ENCODE data around the gene DAZ4. TPM values are rescaled to one million over a fixed set of nuclear protein-coding genes. Genes with fewer than 3 reads are reported as not detected.

The DAZ4 gene
- total RNA-seq, 2 experiments from 2014 or later: not detected

Other genes starting within 250 kb of the DAZ4 start
- not detected for gene BPY2B, start 215.9 kb upstream of the DAZ4 start, total RNA-seq
- not detected for gene DAZ3, start 20.5 kb upstream of the DAZ4 start, total RNA-seq
- not detected for gene BPY2C, start 218.2 kb downstream of the DAZ4 start, total RNA-seq

Data from CD4-positive, alpha-beta T cell (primary cell).